Activated CD4-positive, alpha-beta T cell treated with anti-CD3 and anti-CD28 coated beads, Interleukin-2, amount 50 U/mL, for 48 hours (primary cell): ENCODE measurements around the gene HUS1B.

Experiments used
- DNase-seq, 2 experiments: peaks; one replicate each; pipeline ENCODE4 v3.0.0-alpha.2; 2020

Gene HUS1B

GRCh38 chr6:620166-620565 lies 36.7 kb downstream of the HUS1B start:
- DNase-seq: no peak

GRCh38 chr6:617456-618100 lies 39.3 kb downstream of the HUS1B start:
- no peak for DNase-seq

GRCh38 chr6:613981-614380 lies 42.9 kb downstream of the HUS1B start:
- no peak for DNase-seq

GRCh38 chr6:611928-612327 lies 45.0 kb downstream of the HUS1B start:
- no peak for DNase-seq

GRCh38 chr6:610882-611281 lies 46.0 kb downstream of the HUS1B start:
- no peak for DNase-seq

- DNase-seq: no peak
Measured at GRCh38 chr6:609905-610304, 47.0 kb downstream of the HUS1B start.

GRCh38 chr6:606829-607379 lies 50.0 kb downstream of the HUS1B start:
- no peak for DNase-seq
